Right cardiac atrium (tissue), 5 donors: ENCODE data around the gene WWP2. TPM values are rescaled to one million over a fixed set of nuclear protein-coding genes. Genes with fewer than 3 reads are reported as not detected.
"Not testable (repeated sequence)": the region's sequence is repeated elsewhere in the genome, so short reads cannot be mapped to it uniquely, and the experiment has no call there.

ENCODE experiments used
- ATAC-seq, 2 donors: fragments of 200-7000 bp; cut with Tn5 transposase; one replicate each; pipeline versions ENCODE4 v1.8.0 to v1.9.1; 2020; ENCODE audit warnings: moderate library complexity in 2 of 2, mild to moderate bottlenecking in 1 of 2
- DNase-seq, 3 donors: peaks; one replicate each; pipeline ENCODE4 v3.0.0-alpha.2; 2020
- H3K27ac ChIP-seq: one replicate; pipeline ENCODE4 v1.5.1; 2013; ENCODE audit warnings: mild to moderate bottlenecking, low read length, control low read depth, moderate library complexity
- H3K27me3 ChIP-seq: one replicate; pipeline ENCODE4 v1.6.1; 2013; ENCODE audit not compliant: control insufficient read depth, insufficient read depth
- H3K4me1 ChIP-seq: one replicate; pipeline ENCODE4 v1.6.1; 2013; ENCODE audit warnings: low read length; ENCODE audit not compliant: control insufficient read depth, insufficient read depth
- H3K4me3 ChIP-seq: one replicate; pipeline ENCODE4 v1.5.1; 2013; ENCODE audit warnings: low read length, control low read depth
- H3K9me3 ChIP-seq: one replicate; pipeline ENCODE4 v1.6.1; 2013; ENCODE audit warnings: low read length; ENCODE audit not compliant: control insufficient read depth
- WGBS: extraction: QIAGEN DNeasy Blood & Tissue Kit; methylation state at CpG from one replicate; pipeline ENCODE4 v1.1.7; 2013; 5-methylcytosine and 5-hydroxymethylcytosine counted together
- intact Hi-C, 4 donors: fragments of 100-400 bp; cut with DNase I; formaldehyde crosslinking; loops; one replicate each; pipeline versions ENCODE4 v1.11.0 to v1.14.0; 2022 to 2023
- polyA plus RNA-seq: library from polyadenylated mRNA; stranded (reverse); fragments of 200-250 nt; gene quantifications from one replicate; pipeline ENCODE4 v1.2.3, GENCODE V29; 2013
- total RNA-seq, 4 donors: library from RNA; stranded (reverse); fragmentation: NEBNext Ultra II Directional; extraction: Animal tissue kit (Norgen Biotek cat#: 25700); gene quantifications; one replicate each; pipeline ENCODE4 v1.2.1, GENCODE V29; 2021
- donor health status: healthy with polysubstance abuse.
- donor health status: DM: no; HTN: yes; CAD: no.
- donor health status: DM: no; HTN: no; CAD: no.
- donor health status: DM: no; HTN: yes; CAD: no; lungs with severe emphysema.
- donor health status: DM: yes; HTN: yes; CAD: no.

Gene WWP2
- total and polyA plus RNA-seq, 5 donors: 11.0 to 24.6 (median 18.5) TPM

GRCh38 chr16:69747115-69747514, 15.0 kb upstream of the WWP2 start:
- intact Hi-C loops: no loop called here
- Histone ChIP-seq H3K27ac (no peak overlapping the region), H3K27me3 (no peaks in the 10 kb centered on the region), H3K4me1 (no peaks in the 10 kb centered on the region), H3K4me3 (no peak overlapping the region), H3K9me3 (no peaks in the 10 kb centered on the region)
- 86% methylated on average over 8 of the region's 8 CpGs for WGBS
- DNase-seq (no peak), ATAC-seq (no peak)

- ATAC-seq: no peak
- Histone ChIP-seq H3K27me3 (no peaks in the 10 kb centered on the region), H3K4me3 (no peak overlapping the region), H3K4me1 (no peaks in the 10 kb centered on the region), H3K9me3 (no peaks in the 10 kb centered on the region), H3K27ac (no peak overlapping the region)
- WGBS: 83% methylated on average over 20 of the region's 20 CpGs
- no peak for DNase-seq
- intact Hi-C loops: no loop called here
Observed at GRCh38 chr16:69748694-69749345, 13.3 kb upstream of the WWP2 start.

- no peak for ATAC-seq
- intact Hi-C loops: loop anchor here (2.0 to 10.0 kb wide), 4 partner anchors 42 to 359 kb away; no protein-coding TSS in a partner anchor
- WGBS: 15% methylated on average over 4 of the region's 4 CpGs
- DNase-seq: no peak
- H3K27me3 ChIP-seq: no peaks in the 10 kb centered on the region
- no peak overlapping the region for H3K27ac ChIP-seq
- H3K9me3 ChIP-seq: no peaks in the 10 kb centered on the region
- peak overlapping the region; percentile 78 for H3K4me3 ChIP-seq
- H3K4me1 ChIP-seq: no peaks in the 10 kb centered on the region
Observed at GRCh38 chr16:69754143-69754468, 8.0 kb upstream of the WWP2 start.

- Histone ChIP-seq H3K4me1 (no peaks in the 10 kb centered on the region), H3K4me3 (peak within 1 kb of the TSS; percentile 78), H3K9me3 (no peaks in the 10 kb centered on the region), H3K27me3 (no peaks in the 10 kb centered on the region), H3K27ac (peak within 1 kb of the TSS; percentile 53)
- under 1% methylated on average over 58 of the region's 58 CpGs for WGBS
- intact Hi-C loops: loop anchor here (2.0 to 10.0 kb wide), 4 partner anchors 42 to 360 kb away; no protein-coding TSS in a partner anchor
- DNase-seq (peak; percentile 97 to 99 (median 99)), ATAC-seq (peak; percentile 98)
Observed at GRCh38 chr16:69754469-69755310, 7.4 kb upstream of the WWP2 start, which contains the start of gene NOB1. Gene NOB1 (minus strand): TSS chr16:69754926. CDS start chr16:69754910, 16 bp downstream.

GRCh38 chr16:69756705-69757104, 5.4 kb upstream of the WWP2 start:
- WGBS: 90% methylated on average over 10 of the region's 10 CpGs
- Histone ChIP-seq H3K9me3 (no peaks in the 10 kb centered on the region), H3K27me3 (no peaks in the 10 kb centered on the region), H3K4me3 (no peak overlapping the region), H3K27ac (no peak overlapping the region), H3K4me1 (no peaks in the 10 kb centered on the region)
- intact Hi-C loops: loop anchor here in 2 of 4 donors (10.0 kb wide), 1 partner anchor 362 kb away; no protein-coding TSS in a partner anchor
- no peak for ATAC-seq
- no peak for DNase-seq

- not testable (repeated sequence) for H3K4me1 ChIP-seq, ATAC-seq, H3K27ac ChIP-seq, H3K9me3 ChIP-seq, DNase-seq, H3K27me3 ChIP-seq, H3K4me3 ChIP-seq
- intact Hi-C loops: loop anchor here in 2 of 4 donors (10.0 kb wide), 1 partner anchor 363 kb away; no protein-coding TSS in a partner anchor
- 84% methylated on average over 13 of the region's 13 CpGs for WGBS
Observed at GRCh38 chr16:69757375-69757774, 4.8 kb upstream of the WWP2 start.

GRCh38 chr16:69762814-69763598, 874 bp downstream of the WWP2 start:
- H3K9me3 ChIP-seq: no peaks in the 10 kb centered on the region
- H3K4me3 ChIP-seq: peak overlapping the region; percentile 87
- no peak for DNase-seq
- H3K27ac ChIP-seq: peak overlapping the region; percentile 95
- WGBS: 9% methylated on average over 14 of the region's 14 CpGs
- no peaks in the 10 kb centered on the region for H3K4me1 ChIP-seq
- intact Hi-C loops: no loop called here
- no peaks in the 10 kb centered on the region for H3K27me3 ChIP-seq
- ATAC-seq: peak; percentile 42 to 47

GRCh38 chr16:69763599-69763942, 1.4 kb downstream of the WWP2 start:
- 64% methylated on average over 5 of the region's 5 CpGs for WGBS
- no peak for ATAC-seq
- Histone ChIP-seq H3K27ac (no peak overlapping the region), H3K4me3 (peak overlapping the region; percentile 87), H3K27me3 (no peaks in the 10 kb centered on the region), H3K4me1 (no peaks in the 10 kb centered on the region), H3K9me3 (no peaks in the 10 kb centered on the region)
- DNase-seq: no peak
- intact Hi-C loops: no loop called here

GRCh38 chr16:69767459-69768229, 5.5 kb downstream of the WWP2 start:
- H3K9me3 ChIP-seq: no peaks in the 10 kb centered on the region
- 86% methylated on average over 5 of the region's 5 CpGs for WGBS
- intact Hi-C loops: no loop called here
- H3K4me1 ChIP-seq: peaks cover 2% of the 10 kb centered on the region
- H3K27ac ChIP-seq: no peak overlapping the region
- no peaks in the 10 kb centered on the region for H3K27me3 ChIP-seq
- no peak for DNase-seq
- no peak for ATAC-seq
- no peak overlapping the region for H3K4me3 ChIP-seq

- intact Hi-C loops: no loop called here
- Histone ChIP-seq H3K9me3 (no peaks in the 10 kb centered on the region), H3K27ac (no peak overlapping the region), H3K27me3 (no peaks in the 10 kb centered on the region), H3K4me3 (no peak overlapping the region), H3K4me1 (peaks cover 6% of the 10 kb centered on the region)
- no peak for ATAC-seq
- WGBS: 77% methylated on average over 6 of the region's 6 CpGs
- DNase-seq: no peak
Observed at GRCh38 chr16:69768666-69769065, 6.5 kb downstream of the WWP2 start.
